ENCODE results near the gene KYNU. TPM values are rescaled to one million over a fixed set of nuclear protein-coding genes. Genes with fewer than 3 reads are reported as not detected.
"Not testable (repeated sequence)": the region's sequence is repeated elsewhere in the genome, so short reads cannot be mapped to it uniquely, and the experiment has no call there.

KYNU gene
- total RNA-seq, 2 donors from 2014 or later = 0.52 to 0.94 TPM

GRCh38 chr2:143030127-143030526 lies 152.7 kb downstream of the KYNU start:
- Histone ChIP-seq H3K27ac (no peak overlapping the region), H3K4me1 (peaks cover 0 to 9% of the 10 kb centered on the region in 2 donors), H3K9me3 (no peaks in the 10 kb centered on the region), H3K36me3 (no peaks in the 10 kb centered on the region), H3K27me3 (no peaks in the 10 kb centered on the region), H3K4me3 (no peak overlapping the region)
- no peak for DNase-seq (ENCODE audit: low spot score)
- TF ChIP-seq CTCF (IDR thresholded peaks at IDR 0.05) = no peak

- no peak overlapping the region for H3K4me3 ChIP-seq
- H3K9me3 ChIP-seq = no peaks in the 10 kb centered on the region
- peak; percentile 82 to 99 for TF ChIP-seq CTCF (IDR thresholded peaks at IDR 0.05)
- no peaks in the 10 kb centered on the region for H3K27me3 ChIP-seq
- no peaks in the 10 kb centered on the region for H3K4me1 ChIP-seq
- no peak overlapping the region for H3K27ac ChIP-seq
- H3K36me3 ChIP-seq = no peaks in the 10 kb centered on the region
- DNase-seq (ENCODE audit: low spot score) = no peak
Measured at GRCh38 chr2:143034292-143035074, 157.0 kb downstream of the KYNU start.

- H3K36me3 ChIP-seq = no peaks in the 10 kb centered on the region
Measured at GRCh38 chr2:143051465-143051864, 174.0 kb downstream of the KYNU start.

GRCh38 chr2:143053437-143053836 lies 176.0 kb downstream of the KYNU start:
- H3K27ac ChIP-seq; DNase-seq (ENCODE audit: low spot score); H3K27me3 ChIP-seq; H3K4me3 ChIP-seq; H3K36me3 ChIP-seq; H3K9me3 ChIP-seq; H3K4me1 ChIP-seq: not testable (repeated sequence)

More at GRCh38 chr2:143051465-143051864, 174.0 kb downstream of the KYNU start:
- no peak overlapping the region for H3K4me3 ChIP-seq
- no peak overlapping the region for H3K27ac ChIP-seq
- H3K27me3 ChIP-seq = no peaks in the 10 kb centered on the region
- H3K4me1 ChIP-seq = no peaks in the 10 kb centered on the region
- H3K9me3 ChIP-seq = no peaks in the 10 kb centered on the region
- no peak for TF ChIP-seq CTCF (IDR thresholded peaks at IDR 0.05)
- DNase-seq (ENCODE audit: low spot score) = no peak

- H3K27me3 ChIP-seq = no peaks in the 10 kb centered on the region
- no peak overlapping the region for H3K4me3 ChIP-seq
- no peaks in the 10 kb centered on the region for H3K36me3 ChIP-seq
- no peaks in the 10 kb centered on the region for H3K9me3 ChIP-seq
- DNase-seq (ENCODE audit: low spot score) = no peak
- H3K27ac ChIP-seq = no peak overlapping the region
- TF ChIP-seq CTCF (IDR thresholded peaks at IDR 0.05) = no peak
- no peaks in the 10 kb centered on the region for H3K4me1 ChIP-seq
Measured at GRCh38 chr2:143056550-143056949, 179.1 kb downstream of the KYNU start.

GRCh38 chr2:143058851-143059250 lies 181.4 kb downstream of the KYNU start:
- no peak for DNase-seq (ENCODE audit: low spot score)
- TF ChIP-seq CTCF (IDR thresholded peaks at IDR 0.05) = no peak
- H3K4me1 ChIP-seq = no peaks in the 10 kb centered on the region
- no peak overlapping the region for H3K4me3 ChIP-seq
- H3K9me3 ChIP-seq = no peaks in the 10 kb centered on the region
- H3K27ac ChIP-seq = no peak overlapping the region
- H3K27me3 ChIP-seq = no peaks in the 10 kb centered on the region
- H3K36me3 ChIP-seq = no peaks in the 10 kb centered on the region

Measured in right atrium auricular region (tissue), 2 donors.